Endothelial cell of umbilical vein (primary cell): ENCODE data around the gene ICA1L. TPM values are rescaled to one million over a fixed set of nuclear protein-coding genes. Genes with fewer than 3 reads are reported as not detected.

ENCODE experiments used
- BruUV-seq: library from RNA; stranded (reverse); fragments of 400-500 nt; replicated peaks from 2 replicates; lab custom pipeline; 2021; lab: Mats Ljungman, UMichigan
- CTCF ChIA-PET: fragments of 300-600, 350-600 bp; sonication (Branson Sonifier 250); formaldehyde crosslinking; loops from one replicate; lab custom pipeline; 2021; ENCODE audit warnings: antibody characterized with exemption, inconsistent platforms; lab: Charles Lee
- POLR2A ChIA-PET: fragments of 300-600, 350-600 bp; sonication (Branson Sonifier 250); formaldehyde crosslinking; loops from one replicate; lab custom pipeline; 2021; ENCODE audit warnings: antibody characterized with exemption, inconsistent platforms; lab: Charles Lee
- DNase-seq: peaks from one replicate; pipeline ENCODE4 v3.0.0-alpha.2; 2011; ENCODE audit warnings: low read depth, low spot score
- FAIRE-seq: peaks from 2 replicates; lab custom pipeline; 2011; peaks lifted over from hg19 to GRCh38; lab: Jason Lieb, UNC
- H2AFZ ChIP-seq: 2 replicates; pipeline ENCODE4 v1.6.0; 2012; ENCODE audit warnings: low read depth, low read length, control low read depth, inconsistent platforms
- H3K27ac ChIP-seq: 2 replicates; pipeline ENCODE4 v1.5.1; 2011; ENCODE audit warnings: low read depth, mild to moderate bottlenecking, control low read depth, low read length, moderate library complexity; ENCODE audit not compliant: insufficient read depth
- H3K27me3 ChIP-seq, 2 experiments: 2 replicates each; pipeline versions ENCODE4 v1.6.0 to v1.6.1; 2011; ENCODE audit warnings: low read length in 2 of 2, mixed read lengths in 1 of 2; ENCODE audit not compliant: control insufficient read depth in 2 of 2, insufficient read depth in 2 of 2
- H3K36me3 ChIP-seq, 2 experiments: 2 replicates in 1 of 2; 3 replicates in 1 of 2; pipeline ENCODE4 v1.5.1; 2011; ENCODE audit warnings: low read length in 2 of 2, mild to moderate bottlenecking in 1 of 2, moderate library complexity in 1 of 2; ENCODE audit not compliant: control insufficient read depth in 2 of 2, insufficient read depth in 2 of 2; ENCODE audit errors: extremely low read depth in 1 of 2
- H3K4me1 ChIP-seq: 3 replicates; pipeline ENCODE4 v1.5.1; 2011; ENCODE audit warnings: mild to moderate bottlenecking, low read length; ENCODE audit not compliant: control insufficient read depth, insufficient read depth; ENCODE audit errors: extremely low read depth
- H3K4me2 ChIP-seq: 2 replicates; pipeline ENCODE4 v1.6.1; 2011; ENCODE audit warnings: low read length, control low read depth, mixed read lengths; ENCODE audit not compliant: insufficient read depth
- H3K4me3 ChIP-seq, 3 experiments: fragments of 200-600 bp in 1 of 3; sonication (generic), shearing (Covaris generic) in 1 of 3; replicated peaks in 1 of 3; 2 replicates each; pipeline ENCODE4 v1.5.1; 2011 to 2016; ENCODE audit warnings: control low read depth in 3 of 3, low read length in 3 of 3, mild to moderate bottlenecking in 2 of 3, inconsistent platforms in 1 of 3, low read depth in 1 of 3, moderate library complexity in 1 of 3; ENCODE audit not compliant: insufficient read depth in 1 of 3
- H3K79me2 ChIP-seq: 2 replicates; pipeline ENCODE4 v1.6.0; 2012; ENCODE audit warnings: low read length, inconsistent platforms; ENCODE audit not compliant: control insufficient read depth, insufficient read depth
- H3K9ac ChIP-seq: replicated peaks from 2 replicates; pipeline ENCODE3; 2011; ENCODE audit warnings: low read length, control low read depth; ENCODE audit not compliant: insufficient read depth; ENCODE audit errors: extremely low read depth
- H3K9me1 ChIP-seq: replicated peaks from 3 replicates; pipeline ENCODE4 v1.6.0; 2011; ENCODE audit warnings: mild to moderate bottlenecking, low read length; ENCODE audit not compliant: control insufficient read depth, insufficient read depth; ENCODE audit errors: extremely low read depth
- H3K9me3 ChIP-seq: replicated peaks from 2 replicates; pipeline ENCODE4 v1.5.1; 2012; ENCODE audit warnings: low read length, inconsistent platforms; ENCODE audit not compliant: control insufficient read depth, insufficient read depth
- H4K20me1 ChIP-seq: replicated peaks from 2 replicates; pipeline ENCODE3; 2011; ENCODE audit warnings: mild to moderate bottlenecking, low read length; ENCODE audit not compliant: control insufficient read depth, insufficient read depth; ENCODE audit errors: extremely low read depth
- CTCF ChIP-seq, 2 donors: IDR thresholded peaks; 1 replicate in 1 of 2; 2 replicates in 1 of 2; pipeline ENCODE4 v1.5.1; 2011; ENCODE audit warnings: low read length in 2 of 2, mild to moderate bottlenecking in 2 of 2, moderate library complexity in 2 of 2, control low read depth in 1 of 2, inconsistent platforms in 1 of 2, low read depth in 1 of 2; ENCODE audit not compliant: insufficient read depth in 1 of 2; ENCODE audit errors: extremely low read depth in 1 of 2
- EZH2 ChIP-seq: IDR thresholded peaks from 2 replicates; pipeline ENCODE4 v1.6.1; 2012; ENCODE audit warnings: borderline replicate concordance, low read depth, mild to moderate bottlenecking, moderate library complexity, low read length, inconsistent platforms; ENCODE audit not compliant: severe bottlenecking
- FOS ChIP-seq: IDR thresholded peaks from 2 replicates; pipeline ENCODE4 v1.6.1; 2011; ENCODE audit warnings: mild to moderate bottlenecking, low read length, moderate library complexity, borderline replicate concordance; ENCODE audit not compliant: insufficient read depth
- GATA2 ChIP-seq: IDR thresholded peaks from 2 replicates; pipeline ENCODE4 v1.7.0; 2011; ENCODE audit warnings: low read depth, mild to moderate bottlenecking, moderate library complexity, mixed read lengths, low read length; ENCODE audit not compliant: insufficient read length, insufficient read depth
- JUN ChIP-seq: IDR thresholded peaks from 2 replicates; pipeline ENCODE4 v1.6.1; 2011; ENCODE audit warnings: borderline replicate concordance, low read depth; ENCODE audit not compliant: insufficient read length, insufficient read depth
- MAX ChIP-seq: IDR thresholded peaks from 2 replicates; pipeline ENCODE4 v1.6.1; 2011; ENCODE audit not compliant: insufficient read depth, insufficient read length
- MYC ChIP-seq: IDR thresholded peaks from one replicate; pipeline ENCODE4 v1.6.1; 2011; ENCODE audit warnings: mild to moderate bottlenecking, low read depth, low read length
- POLR2A ChIP-seq: IDR thresholded peaks from 2 replicates; pipeline ENCODE4 v1.6.1; 2012; ENCODE audit warnings: low read depth, mild to moderate bottlenecking, control low read depth, low read length
- POLR2AphosphoS5 ChIP-seq: IDR thresholded peaks from 2 replicates; pipeline ENCODE4 v1.6.1; 2012; ENCODE audit warnings: low read depth, mild to moderate bottlenecking, control low read depth, low read length, moderate library complexity; ENCODE audit not compliant: insufficient read depth
- dilution Hi-C: fragments of 300-500 bp; cut with MboI; formaldehyde crosslinking; loops from one replicate; pipeline ENCODE4 v1.15.0; 2019; ENCODE audit warnings: low sequenced_read_pairs; ENCODE audit not compliant: extremely low pct_ligation_motif_present
- intact Hi-C: fragments of 100-400 bp; cut with micrococcal nuclease; formaldehyde crosslinking; loops from one replicate; pipeline ENCODE4 v1.10.0; 2022
- polyA plus RNA-seq, 4 experiments: library from polyadenylated mRNA; depleted of rRNA in 3 of 4; stranded (reverse) in 3 of 4; unstranded in 1 of 4; fragments of >200 nt; gene quantifications; 2 replicates each; pipeline versions ENCODE4 v1.2.1 to v1.2.3, GENCODE V29; 2011 to 2012; ENCODE audit warnings: missing spikeins in 1 of 4
- total RNA-seq: library from RNA; stranded (reverse); gene quantifications from 2 replicates; pipeline ENCODE4 v1.2.3, GENCODE V29; 2021

Gene ICA1L
- total and polyA plus RNA-seq, 2 donors (not counting 3 experiments of a cell fraction or from before 2014, with no cell fraction given), result 1.6 to 3.7 TPM

- BruUV-seq, result no TSS peak
- intact Hi-C loops, result no loop called here
- Histone ChIP-seq H3K9me1 (no peaks in the 10 kb centered on the region), H3K4me3 (no peak overlapping the region), H4K20me1 (no peaks in the 10 kb centered on the region), H2AFZ (no peak overlapping the region), H3K4me1 (no peaks in the 10 kb centered on the region), H3K27me3 (no peaks in the 10 kb centered on the region), H3K9ac (no peak overlapping the region), H3K27ac (no peak overlapping the region), H3K79me2 (no peaks in the 10 kb centered on the region), H3K4me2 (no peak overlapping the region), H3K36me3 (peaks cover 0 to 3% of the 10 kb centered on the region in 2 experiments), H3K9me3 (no peaks in the 10 kb centered on the region)
- TF ChIP-seq FOS (no peak), EZH2 (no peak), GATA2 (no peak), POLR2AphosphoS5 (no peak), MYC (no peak), JUN (no peak), MAX (no peak), POLR2A (no peak), CTCF (IDR thresholded peaks at IDR 0.05; ENCODE audit: extremely low read depth in 1 of 2, insufficient read depth in 1 of 2, low read depth in 1 of 2, low read length in 2 of 2) (no peak)
- dilution Hi-C loops, result no loop called here
- ChIA-PET POLR2A (no interaction called here), CTCF (interaction anchor here (1.1 kb wide), 1 partner anchor 18 kb away, joined by 3 read pairs; no protein-coding TSS in a partner anchor)
- FAIRE-seq (no peak), DNase-seq (no peak)
Measured at GRCh38 chr2:202765436-202765835, 106.1 kb downstream of the ICA1L start.
